Fibroblast of lung (primary cell): ENCODE measurements around the gene KPNB1. TPM values are rescaled to one million over a fixed set of nuclear protein-coding genes. Genes with fewer than 3 reads are reported as not detected.

ENCODE experiments used
- DNase-seq, 2 donors: peaks; one replicate each; pipeline versions ENCODE4 v3.0.0 to v3.0.0-alpha.2; 2010; ENCODE audit warnings: low read depth in 2 of 2
- H2AFZ ChIP-seq: 2 replicates; pipeline ENCODE4 v1.5.1; 2012; ENCODE audit warnings: low read length, control low read depth, inconsistent platforms
- H3K27ac ChIP-seq: 2 replicates; pipeline ENCODE4 v1.5.1; 2011; ENCODE audit warnings: low read length, control low read depth; ENCODE audit not compliant: insufficient read depth
- H3K27me3 ChIP-seq: 2 replicates; pipeline ENCODE4 v1.5.1; 2011; ENCODE audit warnings: mild to moderate bottlenecking, low read length; ENCODE audit not compliant: control insufficient read depth, insufficient read depth
- H3K36me3 ChIP-seq: 2 replicates; pipeline ENCODE4 v1.5.1; 2011; ENCODE audit warnings: low read length; ENCODE audit not compliant: control insufficient read depth, insufficient read depth
- H3K4me1 ChIP-seq: 2 replicates; pipeline ENCODE4 v1.5.1; 2011; ENCODE audit warnings: low read length; ENCODE audit not compliant: control insufficient read depth, insufficient read depth; ENCODE audit errors: extremely low read depth
- H3K4me2 ChIP-seq: 2 replicates; pipeline ENCODE4 v1.5.1; 2011; ENCODE audit warnings: low read length, control low read depth; ENCODE audit not compliant: insufficient read depth; ENCODE audit errors: extremely low read depth
- H3K4me3 ChIP-seq, 4 experiments: fragments of 200-600 bp in 1 of 4; sonication (generic) in 1 of 4; replicated peaks in 1 of 4; 2 replicates each; pipeline ENCODE4 v1.5.1; 2011 to 2016; ENCODE audit warnings: low read length in 4 of 4, low read depth in 3 of 4, mild to moderate bottlenecking in 3 of 4, control low read depth in 2 of 4, inconsistent platforms in 1 of 4, mixed read lengths in 1 of 4; ENCODE audit not compliant: insufficient read depth in 1 of 4; ENCODE audit errors: control extremely low read depth in 1 of 4
- H3K79me2 ChIP-seq: 2 replicates; pipeline ENCODE4 v1.5.1; 2012; ENCODE audit warnings: mild to moderate bottlenecking, low read length, inconsistent platforms; ENCODE audit not compliant: control insufficient read depth, insufficient read depth
- H3K9ac ChIP-seq: 2 replicates; pipeline ENCODE4 v1.5.1; 2011; ENCODE audit warnings: mild to moderate bottlenecking, low read length, control low read depth; ENCODE audit not compliant: insufficient read depth
- H3K9me3 ChIP-seq: 2 replicates; pipeline ENCODE4 v1.5.1; 2012; ENCODE audit warnings: low read depth, low read length; ENCODE audit not compliant: control insufficient read depth, insufficient read depth
- H4K20me1 ChIP-seq: 2 replicates; pipeline ENCODE4 v1.5.1; 2011; ENCODE audit warnings: low read length; ENCODE audit not compliant: control insufficient read depth, insufficient read depth; ENCODE audit errors: extremely low read depth
- EZH2 ChIP-seq: IDR thresholded peaks from 2 replicates; pipeline ENCODE4 v1.5.1; 2012; ENCODE audit warnings: low read length, control low read depth, mild to moderate bottlenecking; ENCODE audit errors: missing control alignments
- polyA plus RNA-seq, 2 donors: library from polyadenylated mRNA; depleted of rRNA in 1 of 2; stranded (reverse) in 1 of 2; unstranded in 1 of 2; fragments of >200 nt; gene quantifications; 2 replicates each; pipeline ENCODE4 v1.2.1, GENCODE V29; 2011 to 2012; ENCODE audit warnings: missing spikeins in 1 of 2
- total RNA-seq: library from RNA; depleted of rRNA; stranded (reverse); fragments of >200 nt; gene quantifications from 2 replicates; pipeline ENCODE4 v1.2.1, GENCODE V29; 2014
- TF ChIP-seq, protein P1 (sequence below), 2 donors: IDR thresholded peaks in 1 of 2; conservative IDR thresholded peaks in 1 of 2; 1 replicate in 1 of 2; 2 replicates in 1 of 2; pipeline ENCODE4 v1.5.1; 2011 to 2012; ENCODE audit warnings: low read length in 2 of 2, control low read depth in 1 of 2, inconsistent platforms in 1 of 2, low read depth in 1 of 2, mild to moderate bottlenecking in 1 of 2

KPNB1 gene
- total and polyA plus RNA-seq, 2 donors (not counting 1 experiment from before 2014, with no cell fraction given): 253 to 267 TPM

GRCh38 chr17:47695429-47696376, 46.0 kb downstream of the KPNB1 start:
- Histone ChIP-seq H3K4me3 (peak overlapping the region; percentile 46 to 75 (median 58)), H3K9ac (peak overlapping the region; percentile 16), H3K79me2 (no peaks in the 10 kb centered on the region), H4K20me1 (no peaks in the 10 kb centered on the region), H3K9me3 (no peaks in the 10 kb centered on the region), H3K36me3 (peaks cover 4% of the 10 kb centered on the region), H3K4me1 (peaks cover 4% of the 10 kb centered on the region), H3K27me3 (peaks cover 7% of the 10 kb centered on the region), H2AFZ (peak overlapping the region; percentile 80), H3K4me2 (peak overlapping the region; percentile 90), H3K27ac (no peak overlapping the region)
- DNase-seq: no peak
- no peak for TF ChIP-seq EZH2
- TF ChIP-seq, protein P1, sequence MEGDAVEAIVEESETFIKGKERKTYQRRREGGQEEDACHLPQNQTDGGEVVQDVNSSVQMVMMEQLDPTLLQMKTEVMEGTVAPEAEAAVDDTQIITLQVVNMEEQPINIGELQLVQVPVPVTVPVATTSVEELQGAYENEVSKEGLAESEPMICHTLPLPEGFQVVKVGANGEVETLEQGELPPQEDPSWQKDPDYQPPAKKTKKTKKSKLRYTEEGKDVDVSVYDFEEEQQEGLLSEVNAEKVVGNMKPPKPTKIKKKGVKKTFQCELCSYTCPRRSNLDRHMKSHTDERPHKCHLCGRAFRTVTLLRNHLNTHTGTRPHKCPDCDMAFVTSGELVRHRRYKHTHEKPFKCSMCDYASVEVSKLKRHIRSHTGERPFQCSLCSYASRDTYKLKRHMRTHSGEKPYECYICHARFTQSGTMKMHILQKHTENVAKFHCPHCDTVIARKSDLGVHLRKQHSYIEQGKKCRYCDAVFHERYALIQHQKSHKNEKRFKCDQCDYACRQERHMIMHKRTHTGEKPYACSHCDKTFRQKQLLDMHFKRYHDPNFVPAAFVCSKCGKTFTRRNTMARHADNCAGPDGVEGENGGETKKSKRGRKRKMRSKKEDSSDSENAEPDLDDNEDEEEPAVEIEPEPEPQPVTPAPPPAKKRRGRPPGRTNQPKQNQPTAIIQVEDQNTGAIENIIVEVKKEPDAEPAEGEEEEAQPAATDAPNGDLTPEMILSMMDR (conservative IDR thresholded peaks at IDR 0.05 in 1 of 2, IDR thresholded peaks at IDR 0.05 in 1 of 2; ENCODE audit: low read depth in 1 of 2, low read length in 2 of 2): no peak

GRCh38 chr17:47696717-47697642, 47.3 kb downstream of the KPNB1 start:
- no peak overlapping the region for H3K9ac ChIP-seq
- DNase-seq: no peak
- TF ChIP-seq EZH2: no peak
- H3K4me3 ChIP-seq: no peak overlapping the region
- no peak overlapping the region for H2AFZ ChIP-seq
- H3K4me2 ChIP-seq: no peak overlapping the region
- no peaks in the 10 kb centered on the region for H3K79me2 ChIP-seq
- H3K4me1 ChIP-seq: peaks cover 4% of the 10 kb centered on the region
- H3K27ac ChIP-seq: no peak overlapping the region
- H3K9me3 ChIP-seq: no peaks in the 10 kb centered on the region
- H3K27me3 ChIP-seq: peaks cover 6% of the 10 kb centered on the region
- H4K20me1 ChIP-seq: no peaks in the 10 kb centered on the region
- H3K36me3 ChIP-seq: peaks cover 4% of the 10 kb centered on the region

DNA sequence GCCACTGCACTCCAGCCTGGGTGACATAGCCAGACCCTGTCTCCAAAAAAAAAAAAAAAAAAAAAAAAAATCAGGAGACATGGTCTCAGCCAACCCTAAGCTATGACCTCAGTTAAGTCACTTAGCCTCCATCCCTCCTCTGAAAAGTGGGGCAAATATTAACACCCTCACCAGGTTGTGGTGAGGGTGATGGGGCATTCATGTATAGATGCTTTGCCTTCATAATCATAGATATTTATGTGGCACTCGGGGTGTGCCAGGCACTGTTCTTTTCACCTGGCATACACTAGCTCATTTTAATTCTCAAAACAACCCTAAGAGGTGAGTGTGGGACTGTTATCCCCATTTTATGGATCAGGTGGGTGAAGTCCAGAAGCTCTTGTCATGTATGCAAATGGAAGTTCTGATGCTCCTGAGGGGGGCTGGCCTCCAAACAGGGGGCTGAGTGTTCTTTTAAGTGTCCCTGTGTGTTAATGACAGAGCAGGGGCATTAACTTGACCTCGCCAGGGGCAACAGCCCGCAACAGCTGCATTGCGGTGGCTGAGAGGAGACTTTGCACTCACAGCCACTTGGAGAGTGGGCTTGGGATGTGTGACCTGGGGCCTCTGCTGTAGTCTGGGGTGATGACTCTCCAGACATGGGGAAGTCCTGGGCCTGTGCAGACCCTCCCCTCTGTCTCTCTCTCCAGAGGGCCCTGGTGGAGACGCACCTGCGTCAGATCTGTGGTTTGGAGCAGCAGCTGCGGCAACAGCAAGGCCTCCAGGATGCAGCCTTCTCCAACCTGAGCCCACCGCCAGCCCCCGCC, 48.4 kb downstream of the KPNB1 start:
- Histone ChIP-seq H2AFZ (no peak overlapping the region), H3K79me2 (no peaks in the 10 kb centered on the region), H3K9me3 (no peaks in the 10 kb centered on the region), H3K27ac (no peak overlapping the region), H4K20me1 (no peaks in the 10 kb centered on the region), H3K4me2 (no peak overlapping the region), H3K4me1 (peaks cover 4% of the 10 kb centered on the region), H3K4me3 (no peak overlapping the region), H3K36me3 (peaks cover 4% of the 10 kb centered on the region), H3K9ac (no peak overlapping the region), H3K27me3 (no peaks in the 10 kb centered on the region)
- no peak for TF ChIP-seq EZH2
- TF ChIP-seq, protein P1 (conservative IDR thresholded peaks at IDR 0.05 in 1 of 2, IDR thresholded peaks at IDR 0.05 in 1 of 2; ENCODE audit: low read depth in 1 of 2, low read length in 2 of 2): no peak
- no peak for DNase-seq
